AG09309 (cell line): ENCODE results near the gene COX7A2L.
"Not testable (repeated sequence)": the region's sequence is repeated elsewhere in the genome, so short reads cannot be mapped to it uniquely, and the experiment has no call there.

Source experiments
- DNase-seq: peaks from one replicate; pipeline ENCODE4 v3.0.0-alpha.2; 2010; ENCODE audit warnings: low read depth
- H3K4me3 ChIP-seq: 2 replicates; pipeline ENCODE4 v1.5.1; 2011; ENCODE audit warnings: mild to moderate bottlenecking, low read depth, low read length, moderate library complexity; ENCODE audit not compliant: control insufficient read depth
- TF ChIP-seq, protein P1 (sequence below): IDR thresholded peaks from 2 replicates; pipeline ENCODE4 v1.5.1; 2011; ENCODE audit warnings: mild to moderate bottlenecking, low read depth, low read length, inconsistent platforms; ENCODE audit not compliant: insufficient read depth, control insufficient read depth; ENCODE audit errors: missing control alignments

Gene COX7A2L

DNA sequence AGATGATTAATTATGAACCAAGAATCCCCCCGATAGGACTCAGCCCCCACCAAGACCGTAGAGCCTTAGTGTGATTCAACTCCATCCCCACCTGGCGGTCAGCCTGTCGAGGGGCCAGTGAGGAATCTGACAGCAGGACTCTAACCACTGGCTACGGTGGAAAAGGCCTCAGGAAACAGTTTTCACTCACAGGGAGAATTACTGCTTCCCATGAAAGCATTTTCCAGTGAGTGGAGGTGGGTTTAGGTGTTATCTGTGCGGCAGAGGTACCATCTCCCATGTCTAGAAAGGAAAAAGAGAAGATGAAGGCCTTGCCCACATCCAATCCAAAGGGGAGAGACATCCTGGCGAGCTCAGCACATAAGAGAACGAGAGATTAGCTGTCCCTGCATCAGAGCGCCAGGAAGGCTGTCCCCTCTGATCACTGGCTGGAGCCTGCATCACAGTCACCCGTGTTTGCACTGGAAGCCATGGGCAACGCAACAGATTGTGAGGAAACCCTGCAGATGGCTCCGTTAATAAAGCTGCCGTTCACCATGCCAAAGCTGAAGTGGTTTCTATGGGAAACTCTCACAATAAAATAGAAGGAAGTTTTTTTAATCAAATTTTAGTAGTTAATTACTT is 22.3 kb downstream of the COX7A2L start:
- H3K4me3 ChIP-seq, result no peak overlapping the region
- TF ChIP-seq, protein P1, sequence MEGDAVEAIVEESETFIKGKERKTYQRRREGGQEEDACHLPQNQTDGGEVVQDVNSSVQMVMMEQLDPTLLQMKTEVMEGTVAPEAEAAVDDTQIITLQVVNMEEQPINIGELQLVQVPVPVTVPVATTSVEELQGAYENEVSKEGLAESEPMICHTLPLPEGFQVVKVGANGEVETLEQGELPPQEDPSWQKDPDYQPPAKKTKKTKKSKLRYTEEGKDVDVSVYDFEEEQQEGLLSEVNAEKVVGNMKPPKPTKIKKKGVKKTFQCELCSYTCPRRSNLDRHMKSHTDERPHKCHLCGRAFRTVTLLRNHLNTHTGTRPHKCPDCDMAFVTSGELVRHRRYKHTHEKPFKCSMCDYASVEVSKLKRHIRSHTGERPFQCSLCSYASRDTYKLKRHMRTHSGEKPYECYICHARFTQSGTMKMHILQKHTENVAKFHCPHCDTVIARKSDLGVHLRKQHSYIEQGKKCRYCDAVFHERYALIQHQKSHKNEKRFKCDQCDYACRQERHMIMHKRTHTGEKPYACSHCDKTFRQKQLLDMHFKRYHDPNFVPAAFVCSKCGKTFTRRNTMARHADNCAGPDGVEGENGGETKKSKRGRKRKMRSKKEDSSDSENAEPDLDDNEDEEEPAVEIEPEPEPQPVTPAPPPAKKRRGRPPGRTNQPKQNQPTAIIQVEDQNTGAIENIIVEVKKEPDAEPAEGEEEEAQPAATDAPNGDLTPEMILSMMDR, result no peak
- no peak for DNase-seq

DNA sequence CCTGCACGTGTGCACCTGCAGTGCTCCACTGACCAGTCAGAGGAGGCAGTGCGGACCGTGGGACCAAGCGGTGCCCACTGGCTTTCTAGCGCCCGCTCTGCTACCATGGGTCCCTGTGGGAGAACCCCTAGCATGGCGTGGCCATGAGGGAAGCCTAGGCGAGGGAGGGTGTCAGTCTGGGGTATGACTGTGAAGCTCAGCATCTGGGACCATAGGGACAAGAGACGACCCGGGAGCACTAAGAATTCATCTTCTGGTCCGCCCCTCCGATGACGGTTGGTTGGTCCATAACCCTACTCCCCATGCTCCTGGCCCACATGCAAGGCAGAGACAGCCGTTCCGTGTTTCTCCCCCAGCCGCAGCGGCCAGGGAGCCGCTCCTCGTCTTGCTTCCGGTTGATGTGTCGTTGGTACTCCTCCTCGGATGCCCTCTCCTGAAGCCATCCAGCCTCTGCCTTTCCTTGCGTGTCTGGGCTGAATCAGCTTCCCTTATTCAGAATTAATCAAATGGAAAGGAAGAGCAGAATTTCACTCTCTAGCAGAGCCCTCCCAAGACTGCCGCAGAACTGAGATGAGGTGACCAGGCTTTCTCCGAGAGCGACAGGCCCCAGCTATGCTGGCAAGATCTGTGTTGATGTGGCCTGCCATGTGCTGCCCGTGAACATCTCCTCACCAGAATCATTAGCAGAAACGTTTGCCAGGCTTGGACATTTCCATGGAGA is 23.0 kb downstream of the COX7A2L start:
- TF ChIP-seq, protein P1, result no peak
- DNase-seq, result no peak
- H3K4me3 ChIP-seq, result no peak overlapping the region

DNA sequence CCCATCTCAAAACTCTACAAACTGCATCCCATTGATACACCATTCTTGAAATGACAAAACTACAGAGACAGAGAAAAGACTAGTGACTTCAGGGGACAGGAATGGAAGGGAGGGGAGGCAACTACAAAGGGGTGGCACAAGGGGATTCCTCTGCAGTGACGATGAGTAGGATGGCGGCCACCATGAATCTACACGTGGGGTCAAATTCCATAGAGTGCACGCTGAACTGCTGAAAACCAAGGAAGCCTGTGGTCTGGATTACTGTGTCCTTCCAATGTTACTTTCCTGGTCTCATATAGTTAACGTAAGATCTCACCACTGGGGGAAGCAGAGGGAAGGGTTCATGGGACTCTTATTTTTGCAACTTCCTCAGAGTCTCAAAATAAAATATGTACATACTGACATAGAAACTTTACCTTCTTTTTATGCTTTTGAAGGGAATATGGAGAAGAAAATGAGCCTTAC is 23.6 kb downstream of the COX7A2L start:
- H3K4me3 ChIP-seq, result no peak overlapping the region
- DNase-seq, result no peak
- TF ChIP-seq, protein P1, result no peak

DNA sequence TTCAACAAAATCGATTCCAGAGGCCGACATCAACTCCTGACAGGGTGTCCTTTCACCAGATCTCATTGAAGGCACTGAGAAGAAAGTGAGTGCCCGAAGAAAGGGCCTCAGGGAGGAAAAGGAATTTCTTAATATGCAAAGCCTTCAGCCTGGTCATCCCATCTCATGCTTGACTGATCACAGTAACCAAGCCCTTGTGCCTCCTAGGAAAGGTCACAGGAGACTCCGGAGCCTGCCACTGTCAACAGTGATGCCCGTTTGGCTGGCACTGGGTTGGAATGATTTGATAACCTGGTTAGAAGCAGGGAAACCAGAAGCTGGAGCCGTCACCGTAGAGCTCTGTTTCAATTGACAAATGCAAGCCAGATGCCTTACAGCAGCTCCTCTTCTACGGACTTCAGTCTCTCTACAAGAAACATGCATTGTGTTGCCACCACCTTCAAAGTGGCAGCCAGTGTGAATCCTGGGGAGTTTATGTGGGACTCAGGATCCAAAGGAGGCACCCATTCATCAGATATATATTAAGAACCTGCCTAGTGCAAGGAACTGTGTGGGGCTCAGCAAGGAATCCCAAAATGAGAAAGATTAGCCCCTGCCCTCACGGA is 24.6 kb downstream of the COX7A2L start:
- DNase-seq, result no peak
- H3K4me3 ChIP-seq, result no peak overlapping the region
- TF ChIP-seq, protein P1, result no peak

DNA sequence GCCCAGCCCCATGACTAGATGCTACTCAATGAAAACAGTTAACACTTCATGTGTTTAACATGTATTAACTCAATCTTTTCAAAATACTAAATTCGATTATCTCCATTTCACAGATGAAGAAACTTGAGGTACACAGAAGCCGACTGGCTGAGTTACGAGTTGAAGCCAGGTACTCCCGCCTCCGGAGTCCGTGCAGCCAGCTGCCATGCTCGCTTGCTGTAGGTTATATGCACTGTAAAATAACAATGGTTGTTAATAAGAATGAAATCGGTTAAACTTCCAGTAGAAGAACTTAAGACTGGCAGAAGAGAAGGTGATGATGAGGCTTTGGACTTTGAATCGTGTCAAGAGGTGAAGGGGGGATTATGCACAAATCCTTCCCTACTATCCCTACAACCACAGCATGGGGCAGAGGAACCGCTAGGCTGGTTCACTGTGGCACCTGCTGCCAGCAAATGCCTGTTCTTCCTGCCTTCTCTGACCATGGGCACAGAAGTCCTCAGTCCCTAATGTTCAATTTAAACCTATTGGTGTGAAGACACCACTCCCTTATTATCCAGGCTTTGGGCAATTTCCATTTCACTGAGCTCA is 25.4 kb downstream of the COX7A2L start:
- TF ChIP-seq, protein P1, result no peak
- H3K4me3 ChIP-seq, result no peak overlapping the region

DNA sequence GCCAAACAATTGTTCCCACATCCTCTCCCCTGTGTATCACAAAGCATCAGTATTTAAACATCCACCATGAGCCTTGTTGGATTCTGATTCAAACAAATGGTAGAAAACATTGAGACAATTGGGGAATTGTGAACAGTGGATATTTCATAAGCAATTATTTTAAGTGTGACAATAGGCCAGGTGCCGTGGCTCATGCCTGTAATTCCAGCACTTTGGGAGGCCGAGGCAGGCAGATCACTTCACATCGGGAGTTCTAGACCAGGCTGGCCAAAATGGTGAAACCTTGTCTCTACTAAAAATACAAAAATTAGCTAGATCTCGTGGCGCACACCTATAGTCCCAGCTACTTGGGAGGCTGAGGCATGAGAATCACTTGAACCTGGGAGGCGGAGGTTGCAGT is 26.2 kb downstream of the COX7A2L start:
- DNase-seq, H3K4me3 ChIP-seq: not testable (repeated sequence)

More for the DNA sequence above, 25.4 kb downstream of the COX7A2L start:
- DNase-seq, result no peak

DNA sequence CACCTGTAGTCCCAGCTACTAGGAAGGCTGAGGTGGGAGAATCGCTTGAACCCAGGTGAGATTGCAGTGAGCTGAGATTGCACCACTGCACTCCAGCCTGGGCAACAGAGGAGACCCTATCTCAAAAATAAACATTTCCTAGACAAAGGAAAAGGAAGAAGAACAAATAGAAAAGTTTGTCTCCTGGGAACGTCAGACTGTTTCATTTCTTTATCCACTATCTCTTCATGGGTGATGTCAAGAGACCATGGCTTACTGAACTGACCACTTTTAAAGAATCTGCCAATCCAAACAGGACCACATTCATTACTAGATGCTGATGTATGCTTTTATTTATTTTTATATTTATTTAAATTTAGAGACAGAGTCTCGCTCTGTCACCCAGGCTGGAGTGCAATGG is 26.8 kb downstream of the COX7A2L start:
- TF ChIP-seq, protein P1, result no peak
- no peak overlapping the region for H3K4me3 ChIP-seq
- no peak for DNase-seq
